ENCODE data around the gene ZNF48.
A peak's percentile ranks its signal among the peaks of the same experiment; 100 is the strongest.
"Not testable (repeated sequence)": the region's sequence is repeated elsewhere in the genome, so short reads cannot be mapped to it uniquely, and the experiment has no call there.

The ZNF48 gene

DNA sequence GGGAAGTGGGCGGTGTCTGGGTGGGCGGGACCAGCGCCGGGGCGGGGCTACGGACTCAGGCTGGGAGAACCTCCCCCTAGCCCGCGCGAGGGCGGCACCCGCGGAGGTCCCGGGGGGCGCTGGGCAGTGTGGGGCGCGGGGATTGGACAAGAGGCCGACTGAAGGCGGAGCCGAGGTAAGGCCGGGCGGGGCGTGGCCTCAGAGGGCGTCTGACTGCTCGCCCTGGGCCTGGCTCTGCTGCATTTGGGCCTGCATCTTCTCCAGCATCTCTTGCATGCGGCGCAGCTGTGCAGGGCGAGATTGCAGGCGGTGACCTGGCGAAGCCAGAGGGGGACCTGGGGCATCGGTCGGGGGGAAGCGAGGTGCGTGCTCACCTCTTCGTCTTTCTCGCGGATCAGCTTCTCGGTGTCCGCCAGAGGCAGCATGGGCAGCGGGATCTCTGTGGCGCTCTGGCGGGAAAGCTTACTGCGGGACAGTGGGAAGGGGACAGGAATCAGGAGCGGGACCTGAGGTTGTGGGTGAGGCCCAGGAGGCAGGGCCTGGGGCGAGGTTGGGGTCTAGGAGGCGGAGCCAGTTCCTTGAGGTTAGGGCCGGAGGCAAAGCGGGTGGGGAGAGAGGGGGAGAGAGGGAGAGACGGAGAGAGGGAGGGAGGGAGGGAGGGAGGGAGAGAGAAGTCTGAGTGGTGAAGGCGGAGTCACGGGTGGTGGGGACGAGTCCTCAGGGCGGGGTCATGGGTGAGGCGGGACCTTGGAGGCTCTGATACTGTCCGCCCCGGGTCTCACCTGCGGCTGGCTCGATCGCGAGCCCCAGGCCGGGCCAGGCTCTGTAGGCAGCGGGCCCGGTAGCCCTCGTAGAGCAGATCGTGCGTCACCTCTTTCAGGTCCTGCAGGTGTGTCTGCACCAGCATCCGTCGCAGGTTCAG is 16.7 kb upstream of the ZNF48 start:
- DNase-seq: peak; percentile 76 to 90

DNA sequence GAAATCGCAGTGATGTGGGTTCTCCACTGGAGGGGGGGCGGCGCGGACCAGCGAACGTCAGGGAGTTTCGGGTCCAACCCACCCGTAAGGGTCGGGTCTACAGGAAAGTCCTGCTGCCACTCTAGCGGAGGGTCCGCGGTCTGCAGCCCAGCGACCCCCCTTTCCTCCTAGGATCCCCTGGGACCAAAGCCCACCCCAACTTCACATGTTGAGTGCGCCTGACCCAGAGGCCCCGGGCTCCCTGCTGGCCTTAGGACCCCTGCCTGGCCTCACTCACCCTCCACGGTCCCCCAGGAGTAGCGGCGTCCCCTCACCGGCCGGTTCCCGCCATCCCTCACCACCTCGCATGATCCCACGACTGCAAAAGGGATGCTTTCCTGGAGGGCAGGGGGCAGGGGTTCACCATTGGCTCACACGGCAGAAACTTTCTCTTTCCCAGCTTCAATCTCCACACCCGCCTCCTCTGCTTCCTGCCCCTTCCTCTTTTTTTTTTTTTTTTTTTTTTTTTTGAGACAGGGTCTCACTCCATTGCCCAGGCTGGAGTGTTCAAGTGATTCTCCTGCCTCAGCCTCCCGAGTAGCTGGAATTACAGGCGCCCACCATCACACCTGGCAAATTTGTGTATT is 15.9 kb upstream of the ZNF48 start:
- DNase-seq: no peak

GRCh38 chr16:30380072-30380802 is 15.0 kb upstream of the ZNF48 start:
- no peak for DNase-seq

GRCh38 chr16:30380803-30381208 is 14.4 kb upstream of the ZNF48 start:
- no peak for DNase-seq

- DNase-seq: no peak
These were observed 13.8 kb upstream of the ZNF48 start for GRCh38 chr16:30381291-30382041.

- no peak for DNase-seq
These were observed 12.9 kb upstream of the ZNF48 start, which contains the start of gene SEPTIN1 for GRCh38 chr16:30382111-30382881. SEPTIN1 (minus strand) TSS chr16:30382561; CDS start chr16:30382542, 19 bp downstream.

GRCh38 chr16:30383521-30383920 is 11.7 kb upstream of the ZNF48 start:
- DNase-seq: no peak

- DNase-seq: no peak
These were observed 547 bp upstream of the ZNF48 start for GRCh38 chr16:30394592-30395154.

- no peak for DNase-seq
These were observed 869 bp downstream of the ZNF48 start for GRCh38 chr16:30395992-30396585.

GRCh38 chr16:30396627-30397026 is 1.4 kb downstream of the ZNF48 start:
- DNase-seq: not testable (repeated sequence)

GRCh38 chr16:30397056-30397455 is 1.8 kb downstream of the ZNF48 start:
- DNase-seq: no peak

GRCh38 chr16:30397776-30398660 is 2.8 kb downstream of the ZNF48 start:
- DNase-seq: no peak

GRCh38 chr16:30398661-30399434 is 3.6 kb downstream of the ZNF48 start:
- no peak for DNase-seq

GRCh38 chr16:30399435-30400186 is 4.4 kb downstream of the ZNF48 start:
- DNase-seq: no peak

- DNase-seq: no peak
These were observed 6.7 kb downstream of the ZNF48 start for GRCh38 chr16:30401768-30402425.

- no peak for DNase-seq
These were observed 11.5 kb downstream of the ZNF48 start for GRCh38 chr16:30406795-30407101.

- DNase-seq: peak; percentile 42 to 73
These were observed 12.0 kb downstream of the ZNF48 start, which contains the start of gene ZNF771 for GRCh38 chr16:30407102-30407803. ZNF771 (plus strand) TSS chr16:30407606; CDS start chr16:30408054, 448 bp downstream.
